ENCODE data around the gene PRELID1. TPM values are rescaled to one million over a fixed set of nuclear protein-coding genes. Genes with fewer than 3 reads are reported as not detected.

The PRELID1 gene
- total and polyA plus RNA-seq, 11 donors = 30.3 to 160 (median 42.4) TPM

DNA sequence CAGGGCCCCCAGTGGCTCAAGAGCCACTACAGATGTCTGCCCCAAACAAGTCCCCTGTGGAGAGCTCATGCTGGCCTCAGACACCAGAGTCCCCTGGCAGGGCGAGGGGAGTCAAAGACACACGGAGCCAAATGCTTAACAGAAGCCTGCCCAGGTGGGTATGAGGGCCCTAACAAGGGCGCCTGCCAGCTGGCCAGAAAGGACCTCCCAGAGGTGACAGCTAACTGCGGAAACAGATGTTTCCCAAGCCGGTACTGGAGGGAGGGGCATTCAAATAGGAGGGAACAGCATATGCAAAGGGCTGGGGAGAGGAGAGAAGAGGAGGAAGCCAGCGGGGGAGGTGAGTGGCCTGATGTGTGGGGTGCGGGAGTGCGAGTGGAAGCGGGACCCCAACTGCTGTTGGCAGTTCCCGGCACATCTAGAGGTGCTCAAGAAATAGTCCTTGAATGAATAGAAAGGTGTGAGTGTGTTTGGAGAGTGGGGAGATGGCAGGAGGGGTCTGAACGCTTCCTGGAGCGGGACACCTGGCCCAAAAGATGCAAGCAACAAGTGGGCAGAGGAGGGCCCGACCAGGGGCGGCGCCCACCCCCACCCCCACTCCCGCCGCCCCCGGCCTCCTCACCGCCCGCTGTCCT lies 7.3 kb downstream of the PRELID1 start:
- ATAC-seq (no peak), DNase-seq (peak in 2 of 5 donors; percentile 36 to 38)
- no peak overlapping the region for H3K27ac ChIP-seq
- no peaks in the 10 kb centered on the region for H3K27me3 ChIP-seq
- H3K36me3 ChIP-seq = peaks cover 0 to 22% (median 15%) of the 10 kb centered on the region in 9 donors
- H3K4me1 ChIP-seq = peaks cover 0 to 76% (median 25%) of the 10 kb centered on the region in 12 donors
- peak overlapping the region in 8 of 12 donors; percentile 52 to 65 (median 60) for H3K4me3 ChIP-seq
- intact Hi-C loops (cut with DNase I) = loop anchor here in 7 of 10 donors (5.0 to 10.0 kb wide), 6 partner anchors 54 to 196 kb away; partner anchors contain the start of genes DOK3 (in 1 of the 7) and SLC34A1 (in 1 of the 7)
- 18 to 33% (median 21%) methylated on average over 19 to 20 of the region's 20 CpGs for WGBS, 4 donors
- H3K9me3 ChIP-seq = no peaks in the 10 kb centered on the region
- no peak for TF ChIP-seq POLR2A (IDR thresholded peaks at IDR 0.05)
- TF ChIP-seq, protein P1, sequence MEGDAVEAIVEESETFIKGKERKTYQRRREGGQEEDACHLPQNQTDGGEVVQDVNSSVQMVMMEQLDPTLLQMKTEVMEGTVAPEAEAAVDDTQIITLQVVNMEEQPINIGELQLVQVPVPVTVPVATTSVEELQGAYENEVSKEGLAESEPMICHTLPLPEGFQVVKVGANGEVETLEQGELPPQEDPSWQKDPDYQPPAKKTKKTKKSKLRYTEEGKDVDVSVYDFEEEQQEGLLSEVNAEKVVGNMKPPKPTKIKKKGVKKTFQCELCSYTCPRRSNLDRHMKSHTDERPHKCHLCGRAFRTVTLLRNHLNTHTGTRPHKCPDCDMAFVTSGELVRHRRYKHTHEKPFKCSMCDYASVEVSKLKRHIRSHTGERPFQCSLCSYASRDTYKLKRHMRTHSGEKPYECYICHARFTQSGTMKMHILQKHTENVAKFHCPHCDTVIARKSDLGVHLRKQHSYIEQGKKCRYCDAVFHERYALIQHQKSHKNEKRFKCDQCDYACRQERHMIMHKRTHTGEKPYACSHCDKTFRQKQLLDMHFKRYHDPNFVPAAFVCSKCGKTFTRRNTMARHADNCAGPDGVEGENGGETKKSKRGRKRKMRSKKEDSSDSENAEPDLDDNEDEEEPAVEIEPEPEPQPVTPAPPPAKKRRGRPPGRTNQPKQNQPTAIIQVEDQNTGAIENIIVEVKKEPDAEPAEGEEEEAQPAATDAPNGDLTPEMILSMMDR (IDR thresholded peaks at IDR 0.05) = no peak

DNA sequence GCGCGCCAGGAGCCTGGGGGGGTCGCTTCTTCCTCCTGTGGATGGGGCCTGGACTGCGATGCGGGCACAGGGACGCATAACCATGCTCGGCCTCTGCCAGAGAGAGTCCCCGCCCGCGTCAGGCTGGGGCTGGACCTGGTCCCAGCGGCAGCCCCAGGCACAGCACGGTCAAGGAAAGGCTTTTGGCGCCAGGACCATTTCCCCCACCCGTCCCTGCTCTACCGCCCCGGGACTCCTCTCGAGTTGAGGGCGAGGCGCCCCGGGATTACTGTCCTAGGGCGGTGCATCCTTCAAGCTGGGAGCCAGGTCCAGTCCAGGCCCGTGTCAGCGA lies 7.8 kb downstream of the PRELID1 start:
- Histone ChIP-seq H3K36me3 (peaks cover 0 to 17% (median 11%) of the 10 kb centered on the region in 9 donors), H3K27ac (peak overlapping the region in 1 of 12 donors; percentile 10), H3K4me3 (peak overlapping the region in 11 of 12 donors; percentile 31 to 65 (median 58)), H3K9me3 (no peaks in the 10 kb centered on the region), H3K4me1 (peaks cover 0 to 72% (median 25%) of the 10 kb centered on the region in 12 donors), H3K27me3 (no peaks in the 10 kb centered on the region)
- intact Hi-C loops (cut with DNase I) = loop anchor here in 7 of 10 donors (5.0 to 10.0 kb wide), 6 partner anchors 53 to 197 kb away; partner anchors contain the start of genes DOK3 (in 1 of the 7) and SLC34A1 (in 1 of the 7)
- DNase-seq = peak in 2 of 5 donors; percentile 38 to 40
- TF ChIP-seq, protein P1 (IDR thresholded peaks at IDR 0.05) = no peak
- TF ChIP-seq POLR2A (IDR thresholded peaks at IDR 0.05) = no peak
- no peak for ATAC-seq
- 0 to 21% (median 1%) methylated on average over 6 to 23 of the region's 23 CpGs for WGBS, 4 donors

DNA sequence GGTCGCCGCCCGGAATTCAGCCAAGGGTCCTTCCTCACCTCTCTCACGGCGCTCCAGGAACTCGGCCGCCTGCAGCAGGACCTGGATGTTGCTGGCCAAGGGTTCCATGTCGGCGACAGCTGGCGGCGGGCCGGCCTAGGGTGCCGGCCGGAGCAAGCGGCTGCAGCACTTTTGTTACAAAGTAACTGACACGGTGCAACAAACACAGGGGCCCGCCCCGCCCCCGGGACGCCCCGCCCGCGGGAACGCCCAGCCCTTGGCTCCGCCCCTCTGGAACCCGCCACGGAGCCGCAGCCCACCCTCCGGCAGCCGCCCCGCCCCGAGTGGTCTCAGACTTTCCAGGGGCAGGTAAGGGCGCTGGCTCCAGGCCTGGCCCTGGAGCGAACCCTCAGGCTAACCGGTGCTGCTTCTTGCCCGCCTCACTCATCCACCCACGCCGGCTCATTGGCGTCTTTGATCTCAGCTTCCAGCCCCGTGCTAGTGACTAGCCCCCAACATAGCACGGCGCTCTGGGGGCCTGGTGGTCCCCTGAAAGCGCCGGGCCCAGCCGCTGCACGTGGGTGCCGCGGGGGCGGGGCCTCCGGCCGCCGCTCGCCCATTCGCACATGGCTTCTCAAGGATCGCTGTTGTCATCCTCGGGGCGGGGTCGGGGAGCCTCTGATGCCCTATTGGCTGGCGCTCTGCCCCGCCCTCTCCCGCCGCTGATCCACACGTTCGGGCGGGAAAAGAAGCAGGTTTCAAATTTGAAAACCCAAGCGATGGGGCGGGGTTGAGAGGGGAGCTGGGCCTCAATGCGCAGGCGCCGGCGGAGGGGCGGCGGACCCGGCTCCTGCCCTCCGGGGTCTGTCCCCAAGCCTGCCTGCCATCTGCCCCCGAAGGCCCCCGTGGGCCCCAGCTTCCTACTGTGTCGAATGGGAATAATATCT lies 8.4 kb downstream of the PRELID1 start, which contains the start of gene MXD3:
Gene MXD3 (minus strand): TSS at position 176 of the 926 bp plus-strand sequence. CDS start 68 bp downstream, at position 108.
- Histone ChIP-seq H3K27me3 (no peaks in the 10 kb centered on the region), H3K27ac (peak within 1 kb of the TSS in 1 of 12 donors; percentile 10), H3K4me3 (peak within 1 kb of the TSS; percentile 6 to 65 (median 58)), H3K4me1 (peaks cover 0 to 65% (median 25%) of the 10 kb centered on the region in 12 donors), H3K36me3 (peaks cover 0 to 11% (median 4%) of the 10 kb centered on the region in 9 donors), H3K9me3 (no peaks in the 10 kb centered on the region)
- DNase-seq (peak; percentile 96 to 99 (median 97)), ATAC-seq (peak; percentile 81 to 92 (median 90))
- intact Hi-C loops (cut with DNase I) = loop anchor here in 7 of 10 donors (2.0 to 10.0 kb wide), 7 partner anchors 37 to 197 kb away; partner anchors contain the start of genes DOK3 (in 1 of the 7) and SLC34A1 (in 1 of the 7)
- 0 to 1% (median 1%) methylated on average over 34 to 78 of the region's 78 CpGs for WGBS, 4 donors
- TF ChIP-seq, protein P1 (IDR thresholded peaks at IDR 0.05) = no peak
- TF ChIP-seq POLR2A (IDR thresholded peaks at IDR 0.05) = no peak
